ENCODE results near the gene FAM110D. TPM values are rescaled to one million over a fixed set of nuclear protein-coding genes. Genes with fewer than 3 reads are reported as not detected.

Gene FAM110D
- total RNA-seq, 1 experiment from 2014 or later: not detected

DNA sequence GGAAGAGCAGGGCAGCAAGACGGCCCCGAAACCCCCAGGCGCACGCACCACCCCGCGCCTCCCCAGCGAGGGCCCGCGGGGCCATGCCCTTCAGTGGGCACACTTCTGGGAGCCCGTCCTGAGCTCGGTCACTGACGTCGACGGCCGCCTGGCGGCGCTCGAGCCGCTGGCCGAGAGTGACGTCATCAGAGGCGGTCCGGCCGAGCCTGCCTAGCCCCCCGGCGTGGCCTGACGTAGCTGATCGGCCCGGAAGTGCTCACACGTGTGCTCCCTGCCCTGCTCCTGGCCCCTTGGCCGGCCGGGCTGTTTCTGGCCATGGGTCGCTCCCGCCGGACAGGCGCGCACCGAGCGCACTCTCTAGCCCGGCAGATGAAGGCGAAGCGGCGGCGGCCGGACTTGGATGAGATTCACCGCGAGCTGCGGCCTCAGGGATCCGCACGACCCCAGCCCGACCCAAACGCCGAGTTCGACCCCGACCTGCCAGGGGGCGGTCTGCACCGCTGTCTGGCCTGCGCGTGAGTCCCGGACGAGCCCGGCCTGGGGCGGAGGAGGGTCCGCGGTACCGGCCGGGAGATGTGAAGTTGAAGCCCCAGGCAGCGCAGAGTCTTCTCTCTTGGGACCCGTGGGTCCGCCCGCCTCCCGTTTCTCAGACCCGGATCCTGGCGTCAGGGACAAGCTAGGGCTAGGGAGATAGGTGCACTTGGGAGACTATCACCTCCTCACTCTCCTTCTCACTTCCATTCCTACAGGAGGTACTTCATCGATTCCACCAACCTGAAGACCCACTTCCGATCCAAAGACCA, 11.0 kb downstream of the FAM110D start, which contains the start of gene ZNF593:
Gene ZNF593, plus strand, starts transcription at position 240 of the 803 bp plus-strand sequence. Its CDS starts 76 bp downstream, at position 316.
- POLR2A ChIA-PET (ENCODE audit: unreplicated experiment): interaction anchor here (0.5 to 0.6 kb wide), 2 partner anchors 8 to 31 kb away, joined by 3 to 5 read pairs; partner anchors contain the start of gene CNKSR1

DNA sequence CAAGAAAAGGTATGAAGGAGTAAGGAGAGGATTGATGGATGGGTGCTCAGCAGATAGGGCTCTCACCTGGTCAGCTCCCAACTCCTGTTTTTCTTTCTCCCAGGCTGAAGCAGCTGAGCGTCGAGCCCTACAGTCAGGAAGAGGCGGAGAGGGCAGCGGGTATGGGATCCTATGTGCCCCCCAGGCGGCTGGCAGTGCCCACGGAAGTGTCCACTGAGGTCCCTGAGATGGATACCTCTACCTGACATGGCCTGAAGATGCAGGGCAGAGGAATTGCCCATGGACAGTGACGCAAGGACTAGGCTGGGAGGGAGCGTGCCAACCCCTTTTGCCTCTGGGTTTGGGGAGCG, 11.6 kb downstream of the FAM110D start:
- no peaks in the 10 kb centered on the region for H3K9me3 ChIP-seq (ENCODE audit: insufficient read depth, low read depth)
- no peak overlapping the region for H3K27ac ChIP-seq
- CTCF ChIA-PET: interaction anchor here (1.0 to 1.4 kb wide), 2 partner anchors 64 to 247 kb away, joined by 3 to 8 read pairs; partner anchors contain the start of gene CEP85
- peak overlapping the region; percentile 95; the same call in 1 of the 2 replicates for H2AFZ ChIP-seq
- no TSS peak for BruUV-seq (replicated peaks)
- H3F3A ChIP-seq (ENCODE audit: insufficient read depth, low read depth): 0 out of 2 replicates have a peak, but pooled peaks cover 16% of the 10 kb centered on the region
- peaks cover 6% of the 10 kb centered on the region; the same call in 1 of the 2 replicates for H3K4me1 ChIP-seq (replicated peaks; ENCODE audit: insufficient read depth)
- H3K36me3 ChIP-seq (ENCODE audit: low read depth): no peaks in the 10 kb centered on the region
- no peaks in the 10 kb centered on the region for H4K20me1 ChIP-seq (ENCODE audit: insufficient read depth)
- POLR2A ChIA-PET (ENCODE audit: unreplicated experiment): interaction anchor here (0.6 kb wide), 1 partner anchor 30 kb away, joined by 3 read pairs; no protein-coding TSS in a partner anchor
- no peaks in the 10 kb centered on the region for H3K9me2 ChIP-seq (ENCODE audit: insufficient read depth)
- H3K27me3 ChIP-seq (ENCODE audit: insufficient read depth, low read depth): no peaks in the 10 kb centered on the region
- intact Hi-C loops (cut with micrococcal nuclease; ENCODE audit: unreplicated experiment): loop anchor here (10.0 kb wide), 1 partner anchor 244 kb away; the partner anchor contains the start of gene LIN28A
- no peak for TF ChIP-seq EZH2 (IDR thresholded peaks at IDR 0.05; ENCODE audit: low read depth)
- TF ChIP-seq, protein P1, sequence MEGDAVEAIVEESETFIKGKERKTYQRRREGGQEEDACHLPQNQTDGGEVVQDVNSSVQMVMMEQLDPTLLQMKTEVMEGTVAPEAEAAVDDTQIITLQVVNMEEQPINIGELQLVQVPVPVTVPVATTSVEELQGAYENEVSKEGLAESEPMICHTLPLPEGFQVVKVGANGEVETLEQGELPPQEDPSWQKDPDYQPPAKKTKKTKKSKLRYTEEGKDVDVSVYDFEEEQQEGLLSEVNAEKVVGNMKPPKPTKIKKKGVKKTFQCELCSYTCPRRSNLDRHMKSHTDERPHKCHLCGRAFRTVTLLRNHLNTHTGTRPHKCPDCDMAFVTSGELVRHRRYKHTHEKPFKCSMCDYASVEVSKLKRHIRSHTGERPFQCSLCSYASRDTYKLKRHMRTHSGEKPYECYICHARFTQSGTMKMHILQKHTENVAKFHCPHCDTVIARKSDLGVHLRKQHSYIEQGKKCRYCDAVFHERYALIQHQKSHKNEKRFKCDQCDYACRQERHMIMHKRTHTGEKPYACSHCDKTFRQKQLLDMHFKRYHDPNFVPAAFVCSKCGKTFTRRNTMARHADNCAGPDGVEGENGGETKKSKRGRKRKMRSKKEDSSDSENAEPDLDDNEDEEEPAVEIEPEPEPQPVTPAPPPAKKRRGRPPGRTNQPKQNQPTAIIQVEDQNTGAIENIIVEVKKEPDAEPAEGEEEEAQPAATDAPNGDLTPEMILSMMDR (conservative IDR thresholded peaks at IDR 0.05): no peak
- peak overlapping the region; percentile 96 for H3K4me2 ChIP-seq
- DNase-seq: no peak
- H3K79me2 ChIP-seq (ENCODE audit: low read depth): peaks cover 16% of the 10 kb centered on the region
- H3K4me3 ChIP-seq: peak overlapping the region; percentile 99

More for the DNA sequence above, 11.0 kb downstream of the FAM110D start, which contains the start of gene ZNF593:
- CTCF ChIA-PET: interaction anchor here (1.0 to 1.4 kb wide), 4 partner anchors 14 to 247 kb away, joined by 3 to 8 read pairs (median 3); partner anchors contain the start of gene CEP85
- H3K27ac ChIP-seq: no peak within 1 kb of the TSS
- BruUV-seq (replicated peaks): TSS peak; percentile 75
- peaks cover 16% of the 10 kb centered on the region for H3K79me2 ChIP-seq (ENCODE audit: low read depth)
- H3K4me2 ChIP-seq: peak within 1 kb of the TSS; percentile 96
- H3F3A ChIP-seq (ENCODE audit: insufficient read depth, low read depth): 0 out of 2 replicates have a peak, but pooled peaks cover 10% of the 10 kb centered on the region
- no peaks in the 10 kb centered on the region for H3K9me2 ChIP-seq (ENCODE audit: insufficient read depth)
- H3K4me1 ChIP-seq (replicated peaks; ENCODE audit: insufficient read depth): peaks cover 6% of the 10 kb centered on the region; the same call in 1 of the 2 replicates
- no peaks in the 10 kb centered on the region for H3K9me3 ChIP-seq (ENCODE audit: insufficient read depth, low read depth)
- DNase-seq: peak; percentile 81 to 89
- TF ChIP-seq, protein P1 (conservative IDR thresholded peaks at IDR 0.05): peak; percentile 86
- TF ChIP-seq EZH2 (IDR thresholded peaks at IDR 0.05; ENCODE audit: low read depth): no peak
- H4K20me1 ChIP-seq (ENCODE audit: insufficient read depth): no peaks in the 10 kb centered on the region
- no peaks in the 10 kb centered on the region for H3K27me3 ChIP-seq (ENCODE audit: insufficient read depth, low read depth)
- intact Hi-C loops (cut with micrococcal nuclease; ENCODE audit: unreplicated experiment): loop anchor here (10.0 kb wide), 2 partner anchors 245 to 275 kb away; partner anchors contain the start of gene LIN28A
- peak within 1 kb of the TSS; percentile 99 for H3K4me3 ChIP-seq
- peak within 1 kb of the TSS; percentile 95 for H2AFZ ChIP-seq
- no peaks in the 10 kb centered on the region for H3K36me3 ChIP-seq (ENCODE audit: low read depth)
